Naive thymus-derived CD4-positive, alpha-beta T cell (primary cell): ENCODE results near the gene ATRN. TPM values are rescaled to one million over a fixed set of nuclear protein-coding genes. Genes with fewer than 3 reads are reported as not detected.

Source experiments
- ATAC-seq: fragments of 150-1000 bp; cut with Tn5 transposase; 2 replicates; pipeline ENCODE4 v1.10.0; 2021; ENCODE audit warnings: mild to moderate bottlenecking, moderate library complexity
- CTCF ChIA-PET: fragments of 350-600 bp; sonication (Branson Sonifier 250); formaldehyde crosslinking; loops from one replicate; lab custom pipeline; 2021; ENCODE audit warnings: antibody characterized with exemption; lab: Charles Lee
- POLR2A ChIA-PET: fragments of 350-600 bp; sonication (Branson Sonifier 250); formaldehyde crosslinking; loops from one replicate; lab custom pipeline; 2021; ENCODE audit warnings: antibody characterized with exemption, inconsistent platforms; lab: Charles Lee
- DNase-seq, 9 donors: peaks; one replicate each; pipeline versions ENCODE4 v3.0.0 to v3.0.0-alpha.2; 2020 to 2022; ENCODE audit warnings: mixed read lengths in 1 of 9
- H3K27ac ChIP-seq: one replicate; pipeline ENCODE4 v1.7.0; 2013; ENCODE audit warnings: mild to moderate bottlenecking, low read depth, low read length, moderate library complexity
- H3K27me3 ChIP-seq, 2 donors: one replicate each; pipeline ENCODE4 v1.7.0; 2013; ENCODE audit warnings: low read length in 2 of 2, mild to moderate bottlenecking in 2 of 2, moderate library complexity in 2 of 2; ENCODE audit not compliant: control insufficient read depth in 2 of 2, insufficient read depth in 2 of 2
- H3K36me3 ChIP-seq, 3 experiments: 1 replicate in 2 of 3; 2 replicates in 1 of 3; pipeline ENCODE4 v1.7.0; 2013; ENCODE audit warnings: low read length in 3 of 3, mild to moderate bottlenecking in 3 of 3, moderate library complexity in 1 of 3; ENCODE audit not compliant: insufficient read depth in 3 of 3, control insufficient read depth in 2 of 3
- H3K4me1 ChIP-seq, 2 donors: one replicate each; pipeline ENCODE4 v1.7.0; 2013; ENCODE audit warnings: low read length in 2 of 2, mild to moderate bottlenecking in 2 of 2, moderate library complexity in 1 of 2; ENCODE audit not compliant: control insufficient read depth in 2 of 2, insufficient read depth in 2 of 2
- H3K4me3 ChIP-seq: 2 replicates; pipeline ENCODE4 v1.7.0; 2013; ENCODE audit warnings: mild to moderate bottlenecking, low read length
- H3K9me3 ChIP-seq, 3 experiments: 1 replicate in 2 of 3; 2 replicates in 1 of 3; pipeline ENCODE4 v1.7.0; 2013; ENCODE audit warnings: low read length in 3 of 3; ENCODE audit not compliant: control insufficient read depth in 2 of 3
- H3K27ac Mint-ChIP-seq, 9 donors: one replicate each; pipeline ENCODE4 v1.8.0; 2020 to 2022; ENCODE audit warnings: mixed read lengths in 9 of 9, mild to moderate bottlenecking in 8 of 9, moderate library complexity in 5 of 9, inconsistent platforms in 2 of 9
- H3K27me3 Mint-ChIP-seq, 5 donors: one replicate each; pipeline ENCODE4 v1.8.0; 2021 to 2022; ENCODE audit warnings: mixed read lengths in 5 of 5, mild to moderate bottlenecking in 1 of 5
- H3K36me3 Mint-ChIP-seq, 5 donors: one replicate each; pipeline ENCODE4 v1.8.0; 2020 to 2022; ENCODE audit warnings: mixed read lengths in 5 of 5, mild to moderate bottlenecking in 3 of 5, inconsistent platforms in 1 of 5
- H3K4me1 Mint-ChIP-seq, 7 donors: one replicate each; pipeline ENCODE4 v1.8.0; 2020 to 2022; ENCODE audit warnings: mixed read lengths in 7 of 7, mild to moderate bottlenecking in 3 of 7, inconsistent platforms in 1 of 7
- H3K4me3 Mint-ChIP-seq, 10 donors: one replicate each; pipeline ENCODE4 v1.8.0; 2020 to 2022; ENCODE audit warnings: mild to moderate bottlenecking in 10 of 10, mixed read lengths in 10 of 10, moderate library complexity in 6 of 10, inconsistent platforms in 2 of 10
- H3K9me3 Mint-ChIP-seq, 11 donors: one replicate each; pipeline ENCODE4 v1.8.0; 2020 to 2022; ENCODE audit warnings: mixed read lengths in 11 of 11, mild to moderate bottlenecking in 4 of 11, inconsistent platforms in 1 of 11, moderate library complexity in 1 of 11
- intact Hi-C, 2 donors: fragments of 100-400 bp; cut with micrococcal nuclease; formaldehyde crosslinking; loops; one replicate each; pipeline ENCODE4 v1.15.1; 2023
- polyA plus RNA-seq, 2 donors: library from polyadenylated mRNA; unstranded; fragments of 300-500 nt; fragmentation: Illumina TruSeq; gene quantifications; one replicate each; pipeline ENCODE4 v1.2.3, GENCODE V29; 2021
- total RNA-seq, 6 experiments: library from RNA in 5 of 6; stranded (reverse) in 5 of 6; gene quantifications; 1 replicate in 5 of 6; 2 replicates in 1 of 6; pipeline ENCODE4 v1.2.3 and lab custom pipeline; 2021 to 2026

The ATRN gene
- total and polyA plus RNA-seq, 7 experiments from 2014 or later, result 9.2 to 17.5 (median 12.9) TPM

- DNase-seq, result no peak
- Histone ChIP-seq H3K4me3 (no peak overlapping the region), H3K36me3 (no peaks in the 10 kb centered on the region), H3K4me1 (no peaks in the 10 kb centered on the region), H3K27ac (no peak overlapping the region), H3K27me3 (no peaks in the 10 kb centered on the region), H3K9me3 (no peaks in the 10 kb centered on the region)
- H3K4me1 Mint-ChIP-seq, result no peaks in the 10 kb centered on the region
- H3K27ac Mint-ChIP-seq, result no peak overlapping the region
- H3K4me3 Mint-ChIP-seq, result no peak overlapping the region
- intact Hi-C loops, result no loop called here
- ATAC-seq, result no peak
- ChIA-PET CTCF (no interaction called here), POLR2A (interaction anchor here (1.2 kb wide), 1 partner anchor 8 kb away, joined by 4 read pairs; the partner anchor contains the start of gene ATRN)
- H3K27me3 Mint-ChIP-seq, result peaks cover 0 to 28% (median 0%) of the 10 kb centered on the region in 5 donors
- no peaks in the 10 kb centered on the region for H3K9me3 Mint-ChIP-seq
- no peaks in the 10 kb centered on the region for H3K36me3 Mint-ChIP-seq
Observed at GRCh38 chr20:3461911-3462677, 8.7 kb upstream of the ATRN start.

GRCh38 chr20:3464166-3464565, 6.7 kb upstream of the ATRN start:
- Mint-ChIP-seq H3K9me3 (no peaks in the 10 kb centered on the region), H3K4me3 (no peak overlapping the region), H3K36me3 (no peaks in the 10 kb centered on the region), H3K27ac (no peak overlapping the region), H3K27me3 (peaks cover 0 to 28% (median 0%) of the 10 kb centered on the region in 5 donors), H3K4me1 (no peaks in the 10 kb centered on the region)
- Histone ChIP-seq H3K9me3 (no peaks in the 10 kb centered on the region), H3K4me1 (no peaks in the 10 kb centered on the region), H3K27ac (no peak overlapping the region), H3K4me3 (no peak overlapping the region), H3K27me3 (no peaks in the 10 kb centered on the region), H3K36me3 (no peaks in the 10 kb centered on the region)
- intact Hi-C loops, result no loop called here
- ChIA-PET POLR2A (no interaction called here), CTCF (no interaction called here)
- ATAC-seq (no peak), DNase-seq (no peak)

- intact Hi-C loops, result no loop called here
- no peaks in the 10 kb centered on the region for H3K36me3 ChIP-seq
- H3K27ac Mint-ChIP-seq, result no peak overlapping the region
- H3K9me3 Mint-ChIP-seq, result peaks cover 0 to 4% (median 0%) of the 10 kb centered on the region in 11 donors
- H3K9me3 ChIP-seq, result no peaks in the 10 kb centered on the region
- H3K27me3 Mint-ChIP-seq, result peaks cover 0 to 24% (median 0%) of the 10 kb centered on the region in 5 donors
- POLR2A ChIA-PET, result no interaction called here
- ATAC-seq, result no peak
- H3K36me3 Mint-ChIP-seq, result no peaks in the 10 kb centered on the region
- peaks cover 0 to 4% (median 0%) of the 10 kb centered on the region in 7 donors for H3K4me1 Mint-ChIP-seq
- H3K4me1 ChIP-seq, result peaks cover 0 to 2% of the 10 kb centered on the region in 2 donors
- H3K4me3 Mint-ChIP-seq, result no peak overlapping the region
- no peak overlapping the region for H3K4me3 ChIP-seq
- no peak overlapping the region for H3K27ac ChIP-seq
- DNase-seq, result no peak
- CTCF ChIA-PET, result no interaction called here
- H3K27me3 ChIP-seq, result no peaks in the 10 kb centered on the region
Observed at GRCh38 chr20:3465301-3465700, 5.5 kb upstream of the ATRN start.

GRCh38 chr20:3470208-3470626, 601 bp upstream of the ATRN start:
- Mint-ChIP-seq H3K4me1 (peaks cover 26 to 39% (median 30%) of the 10 kb centered on the region in 7 donors), H3K27me3 (peaks cover 0 to 19% (median 0%) of the 10 kb centered on the region in 5 donors), H3K27ac (peak overlapping the region; percentile 10 to 89 (median 79)), H3K36me3 (no peaks in the 10 kb centered on the region), H3K9me3 (peaks cover 0 to 4% (median 0%) of the 10 kb centered on the region in 11 donors), H3K4me3 (peak overlapping the region; percentile 89 to 97 (median 96))
- Histone ChIP-seq H3K9me3 (no peaks in the 10 kb centered on the region), H3K27me3 (no peaks in the 10 kb centered on the region), H3K4me3 (peak overlapping the region; percentile 89), H3K27ac (peak overlapping the region; percentile 79), H3K36me3 (no peaks in the 10 kb centered on the region), H3K4me1 (peaks cover 21 to 26% of the 10 kb centered on the region in 2 donors)
- ChIA-PET POLR2A (interaction anchor here (0.9 to 1.1 kb wide), 3 partner anchors 8 to 62 kb away, joined by 4 to 6 read pairs (median 4); no protein-coding TSS in a partner anchor), CTCF (no interaction called here)
- intact Hi-C loops, result loop anchor here (1.0 to 10.0 kb wide), 3 partner anchors 62 to 265 kb away; partner anchors contain the start of genes DDRGK1 (in 1 of the 2) and ITPA (in 1 of the 2)
- no peak for ATAC-seq
- DNase-seq, result no peak

GRCh38 chr20:3471397-3472021, 691 bp downstream of the ATRN start:
- no peaks in the 10 kb centered on the region for H3K27me3 ChIP-seq
- no peaks in the 10 kb centered on the region for H3K36me3 ChIP-seq
- peak in 2 of 9 donors; percentile 4 to 7 for DNase-seq
- Mint-ChIP-seq H3K4me1 (peaks cover 26 to 43% (median 34%) of the 10 kb centered on the region in 7 donors), H3K36me3 (no peaks in the 10 kb centered on the region), H3K27ac (peak overlapping the region; percentile 45 to 96 (median 86)), H3K27me3 (peaks cover 0 to 10% (median 0%) of the 10 kb centered on the region in 5 donors), H3K9me3 (peaks cover 0 to 4% (median 0%) of the 10 kb centered on the region in 11 donors), H3K4me3 (peak overlapping the region; percentile 89 to 97 (median 96))
- H3K9me3 ChIP-seq, result no peaks in the 10 kb centered on the region
- CTCF ChIA-PET, result no interaction called here
- peak overlapping the region; percentile 89 for H3K4me3 ChIP-seq
- peaks cover 21 to 26% of the 10 kb centered on the region in 2 donors for H3K4me1 ChIP-seq
- H3K27ac ChIP-seq, result peak overlapping the region; percentile 79
- POLR2A ChIA-PET, result interaction anchor here (0.6 to 1.7 kb wide), 3 partner anchors 19 to 630 kb away, joined by 3 to 5 read pairs (median 3); no protein-coding TSS in a partner anchor
- no peak for ATAC-seq
- intact Hi-C loops, result loop anchor here (1.0 to 10.0 kb wide), 4 partner anchors 51 to 267 kb away; partner anchors contain the start of genes DDRGK1 (in 1 of the 2) and ITPA (in 1 of the 2)

- H3K27ac Mint-ChIP-seq, result peak overlapping the region in 8 of 9 donors; percentile 76 to 96 (median 88)
- H3K4me1 Mint-ChIP-seq, result peaks cover 26 to 43% (median 34%) of the 10 kb centered on the region in 7 donors
- CTCF ChIA-PET, result no interaction called here
Observed at GRCh38 chr20:3472105-3472504, 1.3 kb downstream of the ATRN start.

More at GRCh38 chr20:3472105-3472504, 1.3 kb downstream of the ATRN start:
- intact Hi-C loops, result loop anchor here (2.0 to 10.0 kb wide), 3 partner anchors 51 to 267 kb away; partner anchors contain the start of genes DDRGK1 (in 1 of the 2) and ITPA (in 1 of the 2)
- ATAC-seq, result no peak
- DNase-seq, result no peak
- Mint-ChIP-seq H3K4me3 (peak overlapping the region; percentile 89 to 97 (median 96)), H3K27me3 (peaks cover 0 to 5% (median 0%) of the 10 kb centered on the region in 5 donors), H3K9me3 (peaks cover 0 to 4% (median 0%) of the 10 kb centered on the region in 11 donors), H3K36me3 (no peaks in the 10 kb centered on the region)
- Histone ChIP-seq H3K4me1 (peaks cover 21 to 26% of the 10 kb centered on the region in 2 donors), H3K36me3 (no peaks in the 10 kb centered on the region), H3K27me3 (no peaks in the 10 kb centered on the region), H3K9me3 (no peaks in the 10 kb centered on the region), H3K4me3 (peak overlapping the region; percentile 89), H3K27ac (peak overlapping the region; percentile 79)
- POLR2A ChIA-PET, result interaction anchor here (0.6 to 1.7 kb wide), 3 partner anchors 20 to 631 kb away, joined by 3 to 5 read pairs (median 3); no protein-coding TSS in a partner anchor
